Epithelial cell of esophagus (primary cell): ENCODE data around the gene CREB5.

Experiments used
- DNase-seq: peaks from one replicate; pipeline ENCODE4 v3.0.0; 2010; ENCODE audit warnings: low read depth
- H3K4me3 ChIP-seq: 2 replicates; pipeline ENCODE4 v1.5.1; 2011; ENCODE audit warnings: mild to moderate bottlenecking, low read length, control low read depth
- CTCF ChIP-seq: IDR thresholded peaks from 2 replicates; pipeline ENCODE4 v1.5.1; 2011; ENCODE audit warnings: low read depth, mild to moderate bottlenecking, low read length, control low read depth, inconsistent platforms; ENCODE audit not compliant: insufficient read depth; ENCODE audit errors: missing control alignments

Gene CREB5

GRCh38 chr7:28433699-28434219 lies 21.4 kb downstream of the CREB5 start:
- no peak overlapping the region for H3K4me3 ChIP-seq
- TF ChIP-seq CTCF, result no peak
- DNase-seq, result no peak

GRCh38 chr7:28434510-28434909 lies 22.2 kb downstream of the CREB5 start:
- no peak overlapping the region for H3K4me3 ChIP-seq
- TF ChIP-seq CTCF, result no peak
- no peak for DNase-seq

GRCh38 chr7:28435152-28435551 lies 22.8 kb downstream of the CREB5 start:
- DNase-seq, result no peak
- no peak for TF ChIP-seq CTCF
- no peak overlapping the region for H3K4me3 ChIP-seq

GRCh38 chr7:28435732-28436378 lies 23.5 kb downstream of the CREB5 start:
- DNase-seq, result no peak
- no peak overlapping the region for H3K4me3 ChIP-seq
- TF ChIP-seq CTCF, result no peak

- DNase-seq, result no peak
- TF ChIP-seq CTCF, result no peak
- no peak overlapping the region for H3K4me3 ChIP-seq
Measured at GRCh38 chr7:28440055-28440601, 27.8 kb downstream of the CREB5 start.

- no peak for TF ChIP-seq CTCF
- DNase-seq, result peak; percentile 44
- no peak overlapping the region for H3K4me3 ChIP-seq
Measured at GRCh38 chr7:28442540-28443420, 30.5 kb downstream of the CREB5 start.
